Amniotic stem cell (primary cell): ENCODE measurements around the gene PDE4DIP.
"Not testable (repeated sequence)": the region's sequence is repeated elsewhere in the genome, so short reads cannot be mapped to it uniquely, and the experiment has no call there.

ENCODE experiments used
- DNase-seq: peaks from one replicate; lab custom pipeline; 2025; lab: John Stamatoyannopoulos, UW

PDE4DIP gene

GRCh38 chr1:148975866-148976537 lies 131.8 kb downstream of the PDE4DIP start:
- DNase-seq: not testable (repeated sequence)

- not testable (repeated sequence) for DNase-seq
These were observed 133.6 kb downstream of the PDE4DIP start for GRCh38 chr1:148977785-148978184.

GRCh38 chr1:148989378-148989777 lies 145.2 kb downstream of the PDE4DIP start:
- not testable (repeated sequence) for DNase-seq

GRCh38 chr1:148990233-148990788 lies 146.1 kb downstream of the PDE4DIP start:
- not testable (repeated sequence) for DNase-seq

GRCh38 chr1:148991818-148992217 lies 147.6 kb downstream of the PDE4DIP start:
- not testable (repeated sequence) for DNase-seq

GRCh38 chr1:148992364-148992763 lies 148.1 kb downstream of the PDE4DIP start:
- DNase-seq: not testable (repeated sequence)

- not testable (repeated sequence) for DNase-seq
These were observed 152.4 kb downstream of the PDE4DIP start for GRCh38 chr1:148996449-148997224.

- not testable (repeated sequence) for DNase-seq
These were observed 153.2 kb downstream of the PDE4DIP start for GRCh38 chr1:148997405-148997804.

GRCh38 chr1:149002664-149003063 lies 158.4 kb downstream of the PDE4DIP start:
- DNase-seq: not testable (repeated sequence)

GRCh38 chr1:149008326-149008725 lies 164.1 kb downstream of the PDE4DIP start:
- DNase-seq: not testable (repeated sequence)

- not testable (repeated sequence) for DNase-seq
These were observed 164.5 kb downstream of the PDE4DIP start for GRCh38 chr1:149008769-149009168.

GRCh38 chr1:149009761-149010160 lies 165.5 kb downstream of the PDE4DIP start:
- DNase-seq: not testable (repeated sequence)

GRCh38 chr1:149012599-149012998 lies 168.4 kb downstream of the PDE4DIP start:
- not testable (repeated sequence) for DNase-seq

GRCh38 chr1:149013513-149013912 lies 169.3 kb downstream of the PDE4DIP start:
- not testable (repeated sequence) for DNase-seq

GRCh38 chr1:149015522-149015921 lies 171.3 kb downstream of the PDE4DIP start:
- DNase-seq: not testable (repeated sequence)

GRCh38 chr1:149016626-149017025 lies 172.4 kb downstream of the PDE4DIP start:
- DNase-seq: not testable (repeated sequence)

- DNase-seq: not testable (repeated sequence)
These were observed 174.3 kb downstream of the PDE4DIP start for GRCh38 chr1:149018577-149018976.

GRCh38 chr1:149024327-149024726 lies 180.1 kb downstream of the PDE4DIP start:
- not testable (repeated sequence) for DNase-seq

GRCh38 chr1:149033916-149034315 lies 189.7 kb downstream of the PDE4DIP start:
- DNase-seq: not testable (repeated sequence)

- DNase-seq: not testable (repeated sequence)
These were observed 198.8 kb downstream of the PDE4DIP start for GRCh38 chr1:149043056-149043455.

- DNase-seq: not testable (repeated sequence)
These were observed 220.4 kb downstream of the PDE4DIP start for GRCh38 chr1:149064611-149065010.

- DNase-seq: not testable (repeated sequence)
These were observed 231.4 kb downstream of the PDE4DIP start for GRCh38 chr1:149075505-149076127.
